B cell (primary cell): Measurements from ENCODE around the gene SWAP70. TPM values are rescaled to one million over a fixed set of nuclear protein-coding genes. Genes with fewer than 3 reads are reported as not detected.

Experiments used
- ATAC-seq: fragments of 200-7000 bp; cut with Tn5 transposase; one replicate; pipeline ENCODE4 v1.10.0; 2021; ENCODE audit warnings: low read depth, mild to moderate bottlenecking, moderate number of reproducible peaks, moderate library complexity
- CTCF ChIA-PET: fragments of 350-600 bp; sonication (Branson Sonifier 250); formaldehyde crosslinking; loops from one replicate; lab custom pipeline; 2021; ENCODE audit warnings: antibody characterized with exemption, inconsistent platforms; lab: Charles Lee
- POLR2A ChIA-PET: fragments of 350-600 bp; sonication (Branson Sonifier 250); formaldehyde crosslinking; loops from one replicate; lab custom pipeline; 2021; ENCODE audit warnings: antibody characterized with exemption; lab: Charles Lee
- DNase-seq: peaks from one replicate; pipeline ENCODE4 v3.0.0; 2013
- H2AFZ ChIP-seq: 2 replicates; pipeline ENCODE4 v1.6.1; 2012; ENCODE audit warnings: mild to moderate bottlenecking, low read depth, low read length; ENCODE audit not compliant: insufficient read depth, poor library complexity, severe bottlenecking
- H3K27ac ChIP-seq, 2 donors: 1 replicate in 1 of 2; 2 replicates in 1 of 2; pipeline ENCODE4 v1.5.1; 2012 to 2013; ENCODE audit warnings: low read length in 2 of 2, mild to moderate bottlenecking in 2 of 2, moderate library complexity in 1 of 2
- H3K27me3 ChIP-seq, 4 experiments: fragments of 200-600 bp in 1 of 4; sonication (generic) in 1 of 4; replicated peaks in 1 of 4; 1 replicate in 2 of 4; 2 replicates in 2 of 4; pipeline versions ENCODE4 v1.6.1 to v1.7.0; 2013 to 2016; ENCODE audit warnings: low read length in 3 of 4, mild to moderate bottlenecking in 2 of 4, mixed read lengths in 1 of 4, moderate library complexity in 1 of 4; ENCODE audit not compliant: insufficient read depth in 4 of 4, control insufficient read depth in 3 of 4; ENCODE audit errors: control extremely low read depth in 1 of 4
- H3K36me3 ChIP-seq, 2 experiments: replicated peaks in 1 of 2; 1 replicate in 1 of 2; 2 replicates in 1 of 2; pipeline versions ENCODE4 v1.6.1 to v1.7.1; 2013; ENCODE audit warnings: low read length in 1 of 2; ENCODE audit not compliant: insufficient read depth in 2 of 2, control insufficient read depth in 1 of 2; ENCODE audit errors: control extremely low read depth in 1 of 2, extremely low read depth in 1 of 2
- H3K4me1 ChIP-seq, 2 donors: fragments of 200-600 bp in 1 of 2; sonication (generic) in 1 of 2; 1 replicate in 1 of 2; 2 replicates in 1 of 2; pipeline versions ENCODE4 v1.5.1 to v1.6.1; 2013 to 2017; ENCODE audit warnings: low read length in 2 of 2; ENCODE audit not compliant: control insufficient read depth in 2 of 2, insufficient read depth in 2 of 2
- H3K4me2 ChIP-seq: replicated peaks from 2 replicates; pipeline ENCODE3; 2012; ENCODE audit warnings: mild to moderate bottlenecking, low read depth, low read length; ENCODE audit not compliant: poor library complexity, severe bottlenecking
- H3K4me3 ChIP-seq, 5 experiments: fragments of 200-600 bp in 1 of 5; sonication (generic) in 1 of 5; 1 replicate in 3 of 5; 2 replicates in 2 of 5; pipeline versions ENCODE4 v1.5.1 to v1.7.0; 2011 to 2016; ENCODE audit warnings: low read length in 4 of 5, mild to moderate bottlenecking in 4 of 5, low read depth in 2 of 5, control low read depth in 1 of 5, moderate library complexity in 1 of 5; ENCODE audit not compliant: insufficient read depth in 1 of 5; ENCODE audit errors: control extremely low read depth in 1 of 5, extremely low read depth in 1 of 5
- H3K79me2 ChIP-seq: fragments of 200-600 bp; sonication (generic); one replicate; pipeline ENCODE4 v1.6.0; 2016; ENCODE audit warnings: low read length; ENCODE audit not compliant: control insufficient read depth, insufficient read depth
- H3K9ac ChIP-seq: fragments of 200-600 bp; sonication (generic); 2 replicates; pipeline ENCODE4 v1.6.1; 2017; ENCODE audit warnings: mild to moderate bottlenecking, low read length, moderate library complexity
- H3K9me3 ChIP-seq, 3 donors: one replicate each; pipeline versions ENCODE4 v1.6.1 to v1.7.1; 2013; ENCODE audit warnings: low read length in 2 of 3; ENCODE audit not compliant: control insufficient read depth in 2 of 3, insufficient read depth in 1 of 3; ENCODE audit errors: control extremely low read depth in 1 of 3
- H4K20me1 ChIP-seq: 2 replicates; pipeline ENCODE4 v1.6.0; 2012; ENCODE audit warnings: mild to moderate bottlenecking, low read length; ENCODE audit not compliant: insufficient read depth, control insufficient read depth, poor library complexity, severe bottlenecking
- H3K27ac Mint-ChIP-seq: one replicate; pipeline ENCODE4 v1.8.0; 2021; ENCODE audit warnings: mixed read lengths
- H3K27me3 Mint-ChIP-seq: one replicate; pipeline ENCODE4 v1.8.0; 2021; ENCODE audit warnings: mixed read lengths
- H3K4me1 Mint-ChIP-seq: one replicate; pipeline ENCODE4 v1.8.0; 2021; ENCODE audit warnings: mixed read lengths
- H3K4me3 Mint-ChIP-seq: one replicate; pipeline ENCODE4 v1.8.0; 2021; ENCODE audit warnings: mixed read lengths
- H3K9me3 Mint-ChIP-seq: one replicate; pipeline ENCODE4 v1.8.0; 2022; ENCODE audit warnings: mixed read lengths; ENCODE audit not compliant: insufficient read depth
- EZH2 ChIP-seq: IDR thresholded peaks from 2 replicates; pipeline ENCODE4 v1.6.1; 2012; ENCODE audit warnings: borderline replicate concordance, low read depth, mild to moderate bottlenecking, moderate library complexity, low read length; ENCODE audit not compliant: insufficient read depth, poor library complexity, severe bottlenecking
- WGBS: methylation state at CpG from one replicate; pipeline ENCODE4 v1.1.5; 2013; ENCODE audit warnings: missing lambda C conversion rate; ENCODE audit not compliant: insufficient coverage; 5-methylcytosine and 5-hydroxymethylcytosine counted together
- intact Hi-C: fragments of 100-400 bp; cut with micrococcal nuclease; formaldehyde crosslinking; loops from one replicate; pipeline ENCODE4 v1.10.0; 2022
- polyA plus RNA-seq: library from polyadenylated mRNA; depleted of rRNA; stranded (reverse); fragments of >200 nt; gene quantifications from 2 replicates; pipeline ENCODE4 v1.2.3, GENCODE V29; 2012
- total RNA-seq, 2 donors: library from RNA; stranded (reverse); fragments of 120-200 nt in 1 of 2; gene quantifications; 1 replicate in 1 of 2; 2 replicates in 1 of 2; pipeline versions ENCODE4 v1.2.3 to v1.2.4, GENCODE V29; 2013 to 2022
- TF ChIP-seq, protein P1 (sequence below): fragments of 200-600 bp; IDR thresholded peaks from one replicate; pipeline ENCODE4 v1.8.0; 2022; ENCODE audit warnings: antibody characterized with exemption, mild to moderate bottlenecking

The SWAP70 gene
- total and polyA plus RNA-seq, 2 donors (not counting 1 experiment from before 2014, with no cell fraction given): 69.8 to 200 TPM

DNA sequence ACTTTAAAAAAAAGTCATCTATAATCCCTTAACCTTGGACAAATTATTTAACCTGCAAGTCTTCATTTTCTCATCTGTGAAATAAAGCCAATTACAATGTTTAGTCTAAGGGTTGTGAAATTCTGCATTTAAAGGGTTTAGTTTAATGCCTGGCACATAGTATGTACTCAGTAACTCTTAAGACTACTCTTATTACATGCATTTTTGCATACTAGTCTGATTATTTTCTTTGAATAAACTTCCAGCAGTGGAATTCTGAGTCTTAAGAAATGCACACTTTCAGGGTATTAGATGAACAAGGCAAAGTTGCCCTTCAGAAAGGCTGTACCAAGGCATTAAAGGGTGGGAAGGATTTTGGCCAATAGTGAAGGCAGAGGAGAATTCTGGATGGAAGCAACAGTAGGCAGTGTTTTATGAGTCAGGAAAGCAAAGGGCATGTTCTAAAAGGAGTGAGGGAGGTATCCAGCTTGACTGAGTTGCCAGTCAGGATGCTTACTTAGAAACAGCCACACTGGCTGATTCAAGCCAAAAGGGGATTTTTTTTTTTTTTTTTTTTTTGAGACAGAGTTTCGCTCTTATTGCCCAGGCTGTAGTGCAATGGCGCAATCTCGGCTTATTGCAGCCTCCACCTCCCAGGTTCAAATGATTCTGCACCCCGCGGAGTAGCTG is 50.5 kb downstream of the SWAP70 start:
- CTCF ChIA-PET: interaction anchor here (0.7 to 4.4 kb wide), 7 partner anchors 12 to 256 kb away, joined by 3 to 33 read pairs (median 4); no protein-coding TSS in a partner anchor
- no peak for ATAC-seq
- no peak overlapping the region for H3K4me2 ChIP-seq

More for the DNA sequence above, 50.5 kb downstream of the SWAP70 start:
- Histone ChIP-seq H3K4me1 (peaks cover 79 to 93% of the 10 kb centered on the region in 2 donors), H2AFZ (no peak overlapping the region), H3K9me3 (peaks cover 0 to 1% (median 0%) of the 10 kb centered on the region in 3 donors), H3K79me2 (peaks cover 100% of the 10 kb centered on the region), H3K36me3 (peaks cover 0 to 48% of the 10 kb centered on the region in 2 experiments), H3K9ac (no peak overlapping the region), H3K4me3 (no peak overlapping the region), H4K20me1 (peaks cover 47% of the 10 kb centered on the region), H3K27me3 (no peaks in the 10 kb centered on the region), H3K27ac (peak overlapping the region in 1 of 2 donors; percentile 59)
- Mint-ChIP-seq H3K4me3 (peak overlapping the region; percentile 5), H3K27ac (peak overlapping the region; percentile 80), H3K4me1 (peaks cover 75% of the 10 kb centered on the region), H3K27me3 (no peaks in the 10 kb centered on the region), H3K9me3 (peaks cover 3% of the 10 kb centered on the region)
- intact Hi-C loops: loop anchor here (1.0 to 5.0 kb wide), 2 partner anchors 11 to 33 kb away; no protein-coding TSS in a partner anchor
- POLR2A ChIA-PET: interaction anchor here (0.7 kb wide), 3 partner anchors 25 to 78 kb away, joined by 4 to 8 read pairs (median 7); no protein-coding TSS in a partner anchor
- no peak for DNase-seq
- WGBS: no CpG with 5 or more reads among the region's 5 CpGs
- TF ChIP-seq EZH2: no peak
- TF ChIP-seq, protein P1, sequence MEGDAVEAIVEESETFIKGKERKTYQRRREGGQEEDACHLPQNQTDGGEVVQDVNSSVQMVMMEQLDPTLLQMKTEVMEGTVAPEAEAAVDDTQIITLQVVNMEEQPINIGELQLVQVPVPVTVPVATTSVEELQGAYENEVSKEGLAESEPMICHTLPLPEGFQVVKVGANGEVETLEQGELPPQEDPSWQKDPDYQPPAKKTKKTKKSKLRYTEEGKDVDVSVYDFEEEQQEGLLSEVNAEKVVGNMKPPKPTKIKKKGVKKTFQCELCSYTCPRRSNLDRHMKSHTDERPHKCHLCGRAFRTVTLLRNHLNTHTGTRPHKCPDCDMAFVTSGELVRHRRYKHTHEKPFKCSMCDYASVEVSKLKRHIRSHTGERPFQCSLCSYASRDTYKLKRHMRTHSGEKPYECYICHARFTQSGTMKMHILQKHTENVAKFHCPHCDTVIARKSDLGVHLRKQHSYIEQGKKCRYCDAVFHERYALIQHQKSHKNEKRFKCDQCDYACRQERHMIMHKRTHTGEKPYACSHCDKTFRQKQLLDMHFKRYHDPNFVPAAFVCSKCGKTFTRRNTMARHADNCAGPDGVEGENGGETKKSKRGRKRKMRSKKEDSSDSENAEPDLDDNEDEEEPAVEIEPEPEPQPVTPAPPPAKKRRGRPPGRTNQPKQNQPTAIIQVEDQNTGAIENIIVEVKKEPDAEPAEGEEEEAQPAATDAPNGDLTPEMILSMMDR: no peak
